ENCODE data around the gene GALNT18.

GALNT18 gene

GRCh38 chr11:11521306-11522002, 100.4 kb downstream of the GALNT18 start:
- TF ChIP-seq ZFX (IDR thresholded peaks at IDR 0.05) (no peak), CTCF (conservative IDR thresholded peaks at IDR 0.05) (no peak)
- H3K27ac ChIP-seq = no peak overlapping the region

DNA sequence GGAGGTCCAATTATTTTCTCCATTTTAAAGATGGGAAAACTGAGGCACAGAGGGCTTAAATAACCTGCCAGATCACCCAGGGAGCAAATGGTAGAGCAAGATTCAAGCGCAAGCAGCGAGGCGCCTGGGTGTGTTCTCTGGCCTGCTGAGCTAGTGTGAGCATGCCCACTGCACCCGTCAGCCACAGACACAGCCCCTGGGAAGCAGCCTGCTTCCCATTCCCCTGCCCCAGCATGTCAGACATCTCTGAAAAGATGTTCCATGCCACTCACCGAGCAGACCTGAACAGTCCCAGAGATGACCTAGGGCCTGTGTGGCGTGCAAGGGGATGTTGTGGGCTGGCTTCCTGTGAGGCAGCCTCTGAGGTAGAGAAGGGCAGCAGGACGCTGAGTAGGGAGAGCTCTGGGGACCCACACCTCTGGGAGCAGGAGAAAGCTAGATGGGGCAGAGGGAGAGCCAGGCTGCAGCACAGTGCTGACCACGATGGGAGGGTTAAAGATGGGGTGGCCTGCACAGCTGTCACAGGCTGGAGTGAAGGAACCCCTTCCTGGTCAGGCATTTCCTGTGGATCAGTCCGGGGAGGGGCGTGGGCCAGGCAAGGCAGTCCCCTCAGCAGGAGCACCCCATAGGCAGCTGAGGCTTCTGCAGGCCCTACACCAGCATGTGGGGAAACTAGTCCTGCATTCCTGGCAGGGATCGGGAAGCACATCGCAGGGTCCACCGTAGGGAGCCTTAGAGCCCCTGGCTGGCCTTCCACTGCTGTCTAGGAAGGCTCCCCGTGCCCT, 101.4 kb downstream of the GALNT18 start:
- H3K27ac ChIP-seq = no peak overlapping the region
- TF ChIP-seq CTCF (conservative IDR thresholded peaks at IDR 0.05) = no peak
- no peak for TF ChIP-seq ZFX (IDR thresholded peaks at IDR 0.05)

DNA sequence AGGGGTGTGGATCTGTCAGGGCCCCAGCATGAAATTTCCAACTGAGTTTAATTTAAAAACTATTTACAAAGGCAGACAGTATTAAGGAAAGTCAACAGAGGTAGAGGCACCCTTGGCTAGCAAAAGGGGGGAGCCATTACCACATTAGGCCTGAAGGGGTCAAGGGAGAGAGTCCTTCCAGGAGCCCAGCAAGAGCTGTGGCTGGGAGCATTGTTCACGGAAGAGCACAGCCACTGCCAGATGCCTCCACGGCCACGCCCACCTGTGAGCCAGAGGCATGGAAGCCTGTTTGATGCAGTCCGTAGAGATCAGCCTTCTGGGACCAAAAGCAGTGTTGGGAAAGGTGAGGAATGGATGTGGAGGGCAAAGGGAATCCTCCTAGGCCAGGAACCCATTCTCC, 102.6 kb downstream of the GALNT18 start:
- no peak overlapping the region for H3K27ac ChIP-seq
- TF ChIP-seq ZFX (IDR thresholded peaks at IDR 0.05) (no peak), CTCF (conservative IDR thresholded peaks at IDR 0.05) (no peak)

DNA sequence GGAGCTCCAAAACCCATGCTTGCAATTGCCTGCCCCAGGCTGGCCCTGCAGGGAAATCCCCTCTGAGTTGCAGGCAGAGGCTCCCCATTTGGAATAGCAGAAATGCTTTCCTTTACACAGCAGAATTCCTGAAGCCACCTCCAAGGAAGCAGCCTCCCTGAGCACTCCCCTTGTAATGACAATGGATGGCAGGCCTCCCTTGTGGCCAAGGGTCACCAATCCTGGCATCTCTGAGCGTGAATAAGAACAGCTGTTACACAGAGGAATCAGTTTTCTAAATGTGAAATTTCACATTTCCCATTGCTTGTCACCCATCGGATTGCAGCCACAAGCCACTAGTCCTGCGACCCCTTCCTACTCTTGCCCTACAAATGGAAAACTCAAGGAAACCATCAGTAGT, 107.6 kb downstream of the GALNT18 start:
- TF ChIP-seq CTCF (conservative IDR thresholded peaks at IDR 0.05) = no peak

GRCh38 chr11:11513422-11513821, 108.4 kb downstream of the GALNT18 start:
- no peak for TF ChIP-seq CTCF (conservative IDR thresholded peaks at IDR 0.05)
- TF ChIP-seq ZFX (IDR thresholded peaks at IDR 0.05) = no peak
- no peak overlapping the region for H3K27ac ChIP-seq

More for the DNA sequence above, 107.6 kb downstream of the GALNT18 start:
- no peak overlapping the region for H3K27ac ChIP-seq

GRCh38 chr11:11512929-11513328, 108.9 kb downstream of the GALNT18 start:
- H3K27ac ChIP-seq = no peak overlapping the region
- TF ChIP-seq ZFX (IDR thresholded peaks at IDR 0.05) (no peak), CTCF (conservative IDR thresholded peaks at IDR 0.05) (no peak)

- TF ChIP-seq CTCF (conservative IDR thresholded peaks at IDR 0.05) = no peak
- no peak for TF ChIP-seq ZFX (IDR thresholded peaks at IDR 0.05)
- H3K27ac ChIP-seq = no peak overlapping the region
These were observed 109.3 kb downstream of the GALNT18 start for GRCh38 chr11:11512502-11512901.
